Dermis blood vessel endothelial cell (primary cell): ENCODE results near the gene USP44. TPM values are rescaled to one million over a fixed set of nuclear protein-coding genes. Genes with fewer than 3 reads are reported as not detected.
A peak's percentile ranks its signal among the peaks of the same experiment; 100 is the strongest.
"Not testable (repeated sequence)": the region's sequence is repeated elsewhere in the genome, so short reads cannot be mapped to it uniquely, and the experiment has no call there.

Experiments
- DNase-seq: peaks from one replicate; pipeline ENCODE4 v3.0.0; 2010
- total RNA-seq: library from RNA; depleted of rRNA; stranded (reverse); fragments of >200 nt; gene quantifications from 2 replicates; pipeline ENCODE4 v1.2.3, GENCODE V29; 2014

The USP44 gene
- total RNA-seq, 1 donor from 2014 or later: 3.4 TPM

GRCh38 chr12:95505039-95505438 lies 46.2 kb downstream of the USP44 start:
- no peak for DNase-seq

DNA sequence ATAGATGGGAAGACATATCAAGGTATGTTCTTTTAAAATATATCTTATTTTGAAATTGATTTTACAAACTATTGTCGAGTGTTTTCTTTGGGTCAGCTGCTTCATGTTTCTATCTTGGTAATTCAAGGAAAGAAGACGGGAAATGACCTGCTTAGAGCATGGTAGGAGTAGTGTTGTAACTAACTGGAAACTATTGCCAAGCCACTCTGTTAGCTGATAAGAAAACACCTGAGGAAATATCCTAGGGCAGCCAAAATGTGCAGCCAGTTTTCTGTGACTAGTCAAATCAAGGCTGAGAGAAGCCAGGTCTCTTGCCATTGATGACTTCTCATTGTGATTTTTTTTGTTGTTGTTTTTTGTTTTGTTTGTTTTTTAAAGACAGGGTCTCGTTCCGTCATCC lies 47.1 kb downstream of the USP44 start:
- DNase-seq: no peak

GRCh38 chr12:95499772-95500171 lies 51.5 kb downstream of the USP44 start:
- peak; percentile 4 for DNase-seq

- no peak for DNase-seq
Measured at GRCh38 chr12:95498968-95499367, 52.3 kb downstream of the USP44 start.

DNA sequence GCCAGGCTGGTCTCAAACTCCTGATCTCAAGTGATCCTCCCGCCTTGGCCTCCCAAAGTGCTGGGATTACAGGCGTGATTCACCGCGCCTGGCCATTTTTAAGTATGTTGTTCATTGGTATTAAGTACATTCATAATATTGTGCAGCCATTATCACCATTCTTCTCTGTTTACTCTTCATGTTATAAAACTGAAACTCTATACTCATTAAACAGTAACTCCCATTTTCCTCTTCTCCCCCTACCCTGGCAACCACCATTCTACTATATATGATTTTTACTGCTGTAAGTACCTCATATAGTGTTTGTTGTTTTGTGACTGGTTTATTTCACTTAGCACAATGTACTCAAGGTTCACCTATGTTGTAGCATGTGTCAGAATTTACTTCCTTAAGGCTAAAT lies 54.2 kb downstream of the USP44 start:
- no peak for DNase-seq

DNA sequence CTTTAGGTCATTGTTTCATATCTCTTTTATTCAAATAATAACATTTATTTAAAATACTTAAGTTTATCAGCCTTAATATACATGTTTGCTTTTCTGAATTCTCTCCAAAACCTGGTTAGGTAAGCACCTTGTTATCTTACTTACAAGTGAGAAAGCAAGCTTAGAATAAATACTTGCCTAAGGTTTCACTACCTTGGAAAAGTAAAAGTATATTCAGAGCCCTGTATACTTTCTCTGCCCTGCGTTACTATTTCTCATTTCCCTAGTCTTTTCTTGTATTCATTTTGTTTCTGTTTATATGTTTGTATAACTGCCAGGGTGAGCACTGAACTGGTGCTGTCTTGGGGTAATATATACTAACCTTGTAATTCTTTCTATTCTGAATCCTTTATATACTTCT lies 55.8 kb downstream of the USP44 start:
- no peak for DNase-seq

DNA sequence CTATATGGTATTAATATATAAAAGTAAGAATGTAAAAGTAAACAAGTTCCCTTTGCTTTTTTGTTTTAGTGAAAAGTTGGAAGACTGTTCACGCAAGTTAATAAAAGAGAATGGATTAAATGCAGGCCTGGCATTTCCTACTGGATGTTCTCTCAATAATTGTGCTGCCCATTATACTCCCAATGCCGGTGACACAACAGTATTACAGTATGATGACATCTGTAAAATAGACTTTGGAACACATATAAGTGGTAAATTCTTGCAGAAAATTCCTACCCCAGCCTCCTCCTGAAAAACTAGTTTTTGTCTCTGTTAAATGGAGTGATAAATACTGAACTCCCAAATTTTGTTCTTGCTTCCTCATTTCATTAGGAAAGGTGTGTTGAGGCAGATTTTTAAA lies 56.4 kb downstream of the USP44 start:
- DNase-seq: no peak

DNA sequence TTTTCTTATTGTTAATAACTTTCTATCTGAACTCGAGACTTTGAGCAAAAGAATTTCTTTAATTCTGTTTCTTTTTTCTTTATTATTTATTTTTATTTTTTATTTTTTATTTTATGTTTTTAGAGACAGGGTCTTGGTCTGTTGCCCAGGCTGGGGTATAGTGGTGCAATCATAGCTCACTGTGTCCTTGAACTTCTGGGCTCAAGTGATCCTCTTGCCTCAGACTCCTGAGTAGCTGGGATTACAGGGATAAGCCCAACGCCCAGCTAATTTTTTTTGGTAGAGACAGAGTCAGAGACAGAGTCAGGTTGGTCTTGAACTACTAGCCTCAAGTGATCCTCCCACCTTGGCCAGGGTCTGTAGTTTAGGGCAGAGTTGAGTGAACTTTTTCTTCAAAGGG lies 58.8 kb downstream of the USP44 start:
- DNase-seq: no peak

DNA sequence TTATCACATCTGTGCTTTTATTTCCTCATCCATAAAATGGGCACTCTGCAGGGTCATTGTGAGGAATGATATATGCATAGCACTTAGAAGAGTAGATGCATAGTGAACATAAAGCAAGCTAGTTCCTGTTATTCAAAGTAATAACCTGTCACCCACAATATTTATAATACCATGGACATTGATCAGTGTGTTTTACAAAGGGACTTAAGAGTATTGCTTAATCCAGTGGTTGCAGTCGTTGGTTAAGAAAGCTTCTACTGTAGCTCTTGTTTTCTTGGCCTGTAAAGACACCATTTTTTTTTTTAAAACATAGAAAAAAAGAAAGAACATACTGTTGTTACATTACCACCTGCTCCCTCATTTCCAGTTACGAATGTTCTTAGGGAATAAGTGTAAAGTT lies 64.3 kb downstream of the USP44 start:
- no peak for DNase-seq

DNA sequence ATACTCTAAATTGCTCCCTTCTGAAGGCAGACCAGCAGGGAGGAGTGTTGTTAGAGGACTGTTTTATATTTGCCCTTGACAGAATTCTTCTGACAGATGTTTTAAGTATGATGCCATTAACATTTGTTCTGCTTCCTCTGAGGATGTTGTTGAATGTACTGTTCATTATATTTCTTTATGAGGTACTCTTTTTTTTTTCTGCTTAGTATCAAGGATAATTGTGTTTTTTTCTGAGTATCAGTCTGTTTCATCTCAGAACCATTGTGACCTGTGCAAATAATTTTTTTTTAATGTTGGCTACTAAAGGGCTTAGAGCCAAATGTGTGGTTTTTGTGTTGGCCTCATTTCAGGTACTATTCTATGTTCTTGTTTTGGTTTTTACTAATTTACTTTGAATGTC lies 66.8 kb downstream of the USP44 start:
- DNase-seq: peak; percentile 43

DNA sequence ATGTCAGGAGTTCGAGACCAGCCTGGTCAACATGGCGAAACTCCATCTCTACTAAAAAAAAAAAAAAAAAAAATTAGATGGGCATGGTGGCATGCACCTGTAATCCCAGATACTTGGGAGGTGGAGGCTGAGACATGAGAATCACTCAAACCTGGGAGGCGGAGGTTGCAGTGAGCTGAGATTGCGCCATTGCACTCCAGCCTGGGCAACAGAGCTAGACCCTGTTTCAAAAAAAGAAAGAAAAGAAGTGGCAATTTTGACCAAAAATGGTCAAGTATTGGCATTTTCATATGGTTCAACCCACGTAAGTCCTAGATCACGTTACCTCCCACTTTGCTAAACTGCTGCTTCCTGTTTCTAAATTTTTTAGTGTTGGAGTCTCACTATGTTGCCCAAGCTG lies 68.7 kb downstream of the USP44 start:
- not testable (repeated sequence) for DNase-seq

DNA sequence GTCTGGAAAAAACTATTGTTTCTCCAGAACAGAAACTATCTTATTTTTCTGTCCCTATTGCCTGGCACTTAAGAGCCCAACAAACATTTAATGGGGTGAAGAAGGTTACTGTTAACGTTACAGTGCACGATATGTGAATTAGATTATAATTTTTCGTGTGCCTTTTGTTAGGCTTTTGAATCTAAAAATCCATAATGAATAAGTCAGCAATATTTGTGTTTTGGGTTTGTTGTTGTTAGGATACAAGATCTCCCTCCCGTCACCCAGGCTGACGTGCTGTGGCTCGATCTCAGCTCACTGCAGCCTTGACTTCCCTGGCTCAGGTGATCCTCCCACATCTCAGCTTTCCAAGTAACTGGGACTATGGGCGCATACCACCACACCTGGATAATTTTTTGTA lies 69.4 kb downstream of the USP44 start:
- no peak for DNase-seq

- DNase-seq: peak; percentile 25
Measured at GRCh38 chr12:95481072-95481471, 70.2 kb downstream of the USP44 start.

- no peak for DNase-seq
Measured at GRCh38 chr12:95480230-95480629, 71.0 kb downstream of the USP44 start.

- DNase-seq: no peak
Measured at GRCh38 chr12:95474660-95474958, 76.7 kb downstream of the USP44 start.

DNA sequence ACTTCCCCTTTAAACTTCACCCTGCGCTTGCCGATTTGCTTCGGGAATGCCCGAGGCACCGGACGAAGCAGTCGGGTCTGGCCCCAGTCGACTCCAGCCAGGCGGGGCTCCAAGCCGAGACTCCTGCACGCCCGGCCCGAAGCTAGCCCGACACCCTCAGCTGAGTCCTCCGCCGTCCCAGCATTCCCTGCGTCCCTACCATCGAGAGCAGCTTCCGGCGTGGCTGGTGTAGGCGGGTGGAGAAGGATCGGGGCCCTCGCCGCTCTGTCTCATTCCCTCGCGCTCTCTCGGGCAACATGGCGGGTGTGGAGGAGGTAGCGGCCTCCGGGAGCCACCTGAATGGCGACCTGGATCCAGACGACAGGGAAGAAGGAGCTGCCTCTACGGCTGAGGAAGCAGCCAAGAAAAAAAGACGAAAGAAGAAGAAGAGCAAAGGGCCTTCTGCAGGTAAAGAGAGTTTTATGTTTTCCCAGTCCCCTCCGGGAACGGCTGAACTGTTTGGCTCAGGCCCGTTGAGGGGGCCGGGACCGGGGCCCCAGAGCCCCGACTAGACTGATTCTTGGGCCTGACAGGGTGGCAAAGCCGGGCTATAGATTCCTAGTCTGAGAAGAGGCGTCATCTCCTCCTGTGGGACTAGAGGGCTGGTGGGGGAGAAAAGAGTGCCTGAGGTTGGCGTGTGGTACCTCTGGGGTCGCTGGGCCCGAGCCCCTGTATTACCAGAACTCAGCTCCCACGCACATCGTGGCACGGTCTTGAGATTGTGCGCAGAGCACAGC lies 77.2 kb downstream of the USP44 start, which contains the start of gene METAP2:
METAP2 (plus strand) TSS at position 269 of the 776 bp plus-strand sequence; CDS start at position 297, 28 bp downstream.
- DNase-seq: peak; percentile 98

- DNase-seq: peak; percentile 62
Measured at GRCh38 chr12:95473231-95473883, 77.9 kb downstream of the USP44 start.

DNA sequence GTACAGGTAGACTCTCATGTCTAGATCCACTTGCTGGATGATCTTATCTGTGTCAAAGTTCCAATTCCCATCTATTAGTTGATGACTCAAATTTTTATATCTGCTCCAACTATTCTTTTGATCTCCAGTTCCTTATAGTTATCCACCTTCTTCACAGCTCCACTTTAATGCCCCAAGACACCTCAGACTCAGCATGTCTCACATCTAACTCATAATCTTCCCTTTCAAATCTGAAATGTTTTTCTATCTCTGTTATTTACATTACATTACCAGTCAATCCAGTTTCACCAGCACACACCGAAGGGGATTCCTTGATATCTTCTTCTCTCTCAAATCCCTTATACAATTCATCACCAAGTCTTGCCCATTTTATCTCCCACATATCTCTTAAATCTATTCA lies 81.0 kb downstream of the USP44 start:
- no peak for DNase-seq

Other genes with a start within 250 kb of the USP44 start
- 74.0 and 102 TPM in 2 replicates for gene METAP2, start 77.3 kb downstream of the USP44 start, total RNA-seq
- 469 and 711 TPM in 2 replicates for gene NTN4, start 239.3 kb upstream of the USP44 start, total RNA-seq